Measurements from ENCODE around the gene PPEF1. TPM values are rescaled to one million over a fixed set of nuclear protein-coding genes. Genes with fewer than 3 reads are reported as not detected.
A peak's percentile ranks its signal among the peaks of the same experiment; 100 is the strongest.
"Not testable (repeated sequence)": the region's sequence is repeated elsewhere in the genome, so short reads cannot be mapped to it uniquely, and the experiment has no call there.

The PPEF1 gene
- polyA plus RNA-seq, 1 donor, result 0.44 TPM

DNA sequence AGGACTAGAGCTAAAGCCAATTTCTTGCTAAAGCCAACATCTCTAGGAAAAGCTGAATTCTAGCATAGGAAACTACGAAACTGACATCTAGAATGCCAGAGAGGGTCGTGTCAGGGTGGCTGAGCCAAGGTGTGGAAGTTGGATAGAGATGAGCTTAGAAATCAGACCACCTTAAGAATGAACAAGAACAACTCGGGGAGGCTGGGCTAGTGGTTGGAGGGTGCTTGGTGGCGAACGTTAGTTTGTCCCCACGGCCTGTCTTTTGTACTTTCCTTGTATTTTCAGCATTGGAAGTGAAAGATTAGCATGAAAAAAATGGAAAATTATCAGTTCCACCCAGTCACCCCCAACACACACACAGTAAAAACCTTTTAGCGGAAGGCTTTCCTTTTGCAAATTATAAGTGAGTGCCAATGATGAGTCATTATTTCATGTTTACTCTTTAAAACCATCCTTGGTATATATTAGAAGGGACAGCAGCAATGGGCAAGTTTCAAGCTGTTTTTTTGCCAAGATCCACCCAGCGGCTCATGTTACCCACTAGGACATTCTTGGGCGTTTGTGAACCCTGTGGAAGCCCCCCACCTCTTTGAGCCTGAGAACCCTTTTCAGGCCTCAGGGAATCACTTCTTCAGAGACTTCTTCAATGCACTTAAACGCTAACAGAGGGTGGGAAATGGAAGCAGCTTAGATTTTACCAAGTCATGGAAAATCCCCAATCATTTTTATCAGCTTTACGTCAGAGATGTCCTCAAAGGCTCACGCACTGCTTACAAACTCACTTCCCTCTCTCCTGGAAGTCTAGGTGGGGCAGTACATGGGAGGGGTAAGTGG lies 4.9 kb upstream of the PPEF1 start:
- no peak for DNase-seq

DNA sequence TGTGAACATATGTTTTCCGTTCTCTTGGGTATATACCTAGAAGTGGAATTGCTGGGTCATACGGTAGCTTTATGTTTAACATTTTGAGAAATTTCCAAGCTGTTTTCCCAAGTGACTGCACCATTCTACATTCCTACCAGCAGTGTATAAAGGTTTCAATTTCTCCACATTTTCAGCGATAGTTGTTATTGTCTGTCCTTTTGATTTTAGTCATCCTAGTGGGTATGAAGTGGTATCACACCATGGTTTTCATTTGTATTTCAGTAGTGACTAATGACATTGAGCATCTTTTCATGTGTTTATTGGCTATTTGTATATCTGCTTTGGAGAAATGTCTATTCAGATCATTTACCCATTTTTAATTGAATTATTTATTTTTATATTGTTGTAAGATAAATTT lies 2.4 kb downstream of the PPEF1 start:
- DNase-seq, result no peak

DNA sequence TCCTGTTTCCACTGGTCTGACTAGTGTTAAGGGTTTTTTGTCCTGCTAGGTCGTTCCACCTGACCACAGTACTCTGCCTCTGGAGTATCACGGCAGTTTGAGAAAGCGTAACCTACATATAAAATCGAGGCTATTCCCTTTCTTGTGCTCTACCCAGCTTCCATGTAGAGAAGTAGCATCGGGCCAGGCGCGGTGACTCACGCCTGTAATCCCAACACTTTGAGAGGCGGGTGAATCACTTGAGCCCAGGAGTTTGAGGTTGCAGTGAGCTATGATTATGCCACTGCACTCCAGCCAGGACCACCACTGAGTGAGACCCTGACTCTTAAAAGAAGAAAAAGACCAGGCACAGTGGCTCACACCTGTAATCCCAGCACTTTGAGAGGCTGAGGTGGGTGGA lies 7.5 kb downstream of the PPEF1 start:
- DNase-seq, result no peak

GRCh38 chrX:18719852-18720251 lies 12.4 kb downstream of the PPEF1 start:
- DNase-seq, result no peak

- DNase-seq, result no peak
Measured at GRCh38 chrX:18721683-18722499, 14.4 kb downstream of the PPEF1 start.

DNA sequence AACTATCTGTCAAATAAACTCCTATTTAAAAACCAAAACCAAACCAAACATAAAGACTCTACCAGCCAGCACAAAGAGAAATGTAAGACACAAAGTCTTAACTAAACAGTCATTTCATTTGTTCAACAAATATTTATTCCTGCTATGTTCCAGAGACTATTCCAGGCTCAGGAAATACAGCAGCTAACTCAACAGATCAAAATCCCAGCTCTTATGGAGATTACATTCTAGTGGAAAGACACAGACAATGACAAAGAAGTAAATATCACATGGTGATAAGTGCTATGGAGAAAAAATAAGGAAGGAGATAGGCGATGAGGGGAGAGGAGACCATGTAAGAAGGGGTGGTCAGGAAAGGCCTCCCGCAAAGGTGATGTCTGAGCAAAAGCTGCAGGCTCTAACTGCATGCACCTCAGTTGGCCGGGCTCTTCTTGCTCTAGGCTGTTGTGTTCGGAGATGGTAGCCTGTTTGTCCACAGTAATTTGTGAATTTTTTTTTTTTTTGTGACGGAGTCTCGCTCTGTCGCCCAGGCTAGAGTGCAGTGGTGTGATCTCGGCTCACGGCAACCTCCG lies 15.1 kb downstream of the PPEF1 start:
- DNase-seq, result no peak

DNA sequence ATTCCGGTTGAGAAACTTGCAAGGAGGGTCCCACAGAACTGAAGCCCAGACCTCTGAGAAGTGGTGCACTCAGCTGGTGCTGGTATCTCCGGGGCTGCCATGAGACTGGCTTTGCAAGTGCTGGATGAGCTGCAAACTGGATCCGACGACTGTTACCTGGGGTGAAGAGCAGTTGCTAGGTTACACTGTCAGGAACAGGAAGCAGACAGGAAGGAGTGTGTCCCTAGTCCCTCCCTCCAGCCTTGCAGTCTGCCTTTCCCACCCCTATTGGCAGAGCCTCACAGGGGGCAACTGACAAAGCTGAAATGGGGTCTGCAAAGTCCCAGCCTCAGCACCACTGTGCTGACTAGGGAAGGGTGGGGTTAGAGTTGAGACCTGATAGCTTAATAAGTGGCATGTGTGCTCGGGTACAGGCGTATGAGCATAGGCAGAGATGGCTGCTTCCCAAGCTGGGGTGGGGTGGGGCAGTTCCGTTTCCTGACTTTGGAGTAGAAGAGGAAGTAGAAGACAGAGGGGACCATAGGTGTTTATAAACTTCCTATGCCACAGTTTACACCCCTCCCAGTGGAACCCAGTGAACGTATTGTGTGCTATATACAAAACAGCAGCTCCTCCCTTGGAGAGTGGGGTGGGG lies 18.0 kb downstream of the PPEF1 start:
- no peak for DNase-seq

DNA sequence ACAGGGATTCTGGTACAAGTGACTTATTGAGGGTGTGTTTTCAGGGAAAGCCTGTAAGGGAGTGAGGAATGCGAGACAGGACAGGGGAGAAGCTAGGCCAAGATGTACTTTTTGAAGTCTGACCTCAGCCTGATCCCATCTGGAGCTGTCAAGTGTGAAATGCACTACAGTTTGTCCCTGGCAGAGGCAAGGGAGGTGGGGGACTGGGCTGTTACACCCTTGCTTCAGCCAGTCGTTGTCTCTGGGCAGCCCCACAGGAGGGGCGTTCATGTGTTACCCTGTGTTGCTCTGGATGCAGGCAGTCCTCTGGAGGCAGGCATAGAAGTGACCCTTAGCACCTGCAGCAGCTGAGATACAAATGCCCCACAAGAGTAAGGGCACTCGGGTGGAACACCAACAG lies 25.8 kb downstream of the PPEF1 start:
- no peak for DNase-seq

GRCh38 chrX:18739609-18740008 lies 32.2 kb downstream of the PPEF1 start:
- DNase-seq, result not testable (repeated sequence)

DNA sequence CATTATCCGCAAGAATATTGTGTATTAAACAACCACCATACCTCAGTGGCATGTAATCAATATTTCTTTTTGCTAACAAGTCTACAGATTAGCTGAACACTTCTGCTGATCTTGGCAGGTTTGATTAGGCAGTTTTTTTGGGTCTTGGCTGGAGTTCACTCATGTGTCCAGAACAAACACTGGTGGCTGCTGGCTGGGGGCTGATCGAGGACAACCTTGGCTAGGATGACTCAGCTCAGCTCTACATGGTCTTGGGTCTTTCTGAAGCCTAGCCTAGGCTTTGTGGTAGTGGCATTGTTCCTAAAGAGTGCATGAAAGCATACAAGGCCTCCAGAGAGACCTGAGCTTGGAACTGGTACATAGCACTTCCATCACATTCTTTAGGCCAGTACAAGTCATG lies 41.1 kb downstream of the PPEF1 start:
- no peak for DNase-seq

- DNase-seq, result no peak
Measured at GRCh38 chrX:18753631-18754030, 46.2 kb downstream of the PPEF1 start.

- peak; percentile 1 for DNase-seq
Measured at GRCh38 chrX:18755651-18756050, 48.2 kb downstream of the PPEF1 start.

GRCh38 chrX:18757956-18758932 lies 50.8 kb downstream of the PPEF1 start:
- DNase-seq, result no peak

GRCh38 chrX:18761750-18762149 lies 54.3 kb downstream of the PPEF1 start:
- DNase-seq, result no peak

- not testable (repeated sequence) for DNase-seq
Measured at GRCh38 chrX:18763106-18763505, 55.7 kb downstream of the PPEF1 start.

DNA sequence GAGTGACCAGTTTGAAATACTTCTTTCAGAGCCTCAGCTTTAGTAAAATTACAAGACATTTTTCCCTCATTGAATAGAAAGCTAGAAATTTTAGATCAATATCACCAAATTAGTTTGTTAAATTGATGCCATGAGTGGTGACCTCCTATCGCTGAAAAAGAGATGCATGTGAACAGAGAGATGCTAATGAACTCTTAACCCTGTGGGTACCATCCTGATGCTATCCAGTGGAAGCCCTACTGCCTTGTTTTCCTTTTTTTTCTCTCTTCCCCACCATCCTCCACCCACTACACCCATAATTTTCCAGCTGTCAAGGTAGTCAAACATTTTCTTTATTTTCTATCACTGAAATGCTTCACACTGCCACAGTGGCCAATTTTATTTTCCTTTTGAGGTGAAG lies 61.9 kb downstream of the PPEF1 start:
- no peak for DNase-seq

- peak; percentile 4 for DNase-seq
Measured at GRCh38 chrX:18769812-18770573, 62.5 kb downstream of the PPEF1 start.

DNA sequence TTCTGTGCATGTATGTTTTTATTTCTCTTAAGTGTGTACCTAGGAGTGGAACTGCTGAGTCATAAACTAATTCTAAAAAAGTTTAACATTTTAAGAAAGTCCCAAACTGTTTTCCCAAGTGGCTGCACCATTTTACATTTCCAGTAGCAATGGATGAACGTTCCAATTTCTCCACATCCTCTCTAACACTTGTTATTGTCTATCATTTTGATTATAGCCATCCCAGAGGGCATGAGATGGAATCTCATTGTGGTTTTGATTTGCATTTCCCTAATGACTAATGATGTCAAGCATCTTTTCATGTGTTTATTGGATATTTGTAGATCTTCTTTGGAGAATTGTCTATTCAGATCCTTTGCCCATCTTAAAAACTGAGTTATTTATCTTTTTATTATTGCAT lies 82.5 kb downstream of the PPEF1 start:
- no peak for DNase-seq

- DNase-seq, result no peak
Measured at GRCh38 chrX:18792828-18793227, 85.4 kb downstream of the PPEF1 start.

- no peak for DNase-seq
Measured at GRCh38 chrX:18793601-18794089, 86.2 kb downstream of the PPEF1 start.

GRCh38 chrX:18797141-18797540 lies 89.7 kb downstream of the PPEF1 start:
- DNase-seq, result peak; percentile 4
